ENCODE measurements around the gene HOXC12.

The HOXC12 gene

GRCh38 chr12:53983568-53983949 lies 28.9 kb downstream of the HOXC12 start:
- H3K9ac ChIP-seq (ENCODE audit: low read length): peak overlapping the region; percentile 74
- H3K4me1 ChIP-seq (ENCODE audit: control insufficient read depth, insufficient read depth, low read length): peaks cover 17% of the 10 kb centered on the region
- H3K36me3 ChIP-seq (ENCODE audit: control insufficient read depth, insufficient read depth, low read length, severe bottlenecking): no peaks in the 10 kb centered on the region
- no peaks in the 10 kb centered on the region for H3K27me3 ChIP-seq (replicated peaks; ENCODE audit: control insufficient read depth, insufficient read depth, low read length)
- H3K9me3 ChIP-seq (ENCODE audit: control insufficient read depth, low read length): no peaks in the 10 kb centered on the region
- H3K4me3 ChIP-seq (ENCODE audit: low read length): peak overlapping the region; percentile 21
- DNase-seq (ENCODE audit: low read depth): no peak

GRCh38 chr12:53983950-53984572 lies 29.4 kb downstream of the HOXC12 start:
- DNase-seq (ENCODE audit: low read depth): no peak
- Histone ChIP-seq H3K36me3 (ENCODE audit: control insufficient read depth, insufficient read depth, low read length, severe bottlenecking) (no peaks in the 10 kb centered on the region), H3K4me3 (ENCODE audit: low read length) (peak overlapping the region; percentile 21), H3K9me3 (ENCODE audit: control insufficient read depth, low read length) (no peaks in the 10 kb centered on the region), H3K9ac (ENCODE audit: low read length) (peak overlapping the region; percentile 74), H3K4me1 (ENCODE audit: control insufficient read depth, insufficient read depth, low read length) (peaks cover 22% of the 10 kb centered on the region), H3K27me3 (replicated peaks; ENCODE audit: control insufficient read depth, insufficient read depth, low read length) (no peaks in the 10 kb centered on the region)

GRCh38 chr12:53984901-53985691 lies 30.4 kb downstream of the HOXC12 start, which contains the start of gene HOXC10:
Gene HOXC10, plus strand, starts transcription at chr12:53985146. Its CDS starts 114 bp downstream, at chr12:53985260.
- Histone ChIP-seq H3K36me3 (ENCODE audit: control insufficient read depth, insufficient read depth, low read length, severe bottlenecking) (no peaks in the 10 kb centered on the region), H3K4me3 (ENCODE audit: low read length) (peak within 1 kb of the TSS; percentile 92), H3K27me3 (replicated peaks; ENCODE audit: control insufficient read depth, insufficient read depth, low read length) (no peaks in the 10 kb centered on the region), H3K9ac (ENCODE audit: low read length) (peak within 1 kb of the TSS; percentile 96), H3K4me1 (ENCODE audit: control insufficient read depth, insufficient read depth, low read length) (peaks cover 29% of the 10 kb centered on the region), H3K9me3 (ENCODE audit: control insufficient read depth, low read length) (no peaks in the 10 kb centered on the region)
- DNase-seq (ENCODE audit: low read depth): peak; percentile 48

- no peaks in the 10 kb centered on the region for H3K9me3 ChIP-seq (ENCODE audit: control insufficient read depth, low read length)
- peak overlapping the region; percentile 96 for H3K9ac ChIP-seq (ENCODE audit: low read length)
- no peaks in the 10 kb centered on the region for H3K36me3 ChIP-seq (ENCODE audit: control insufficient read depth, insufficient read depth, low read length, severe bottlenecking)
- DNase-seq (ENCODE audit: low read depth): no peak
- no peaks in the 10 kb centered on the region for H3K27me3 ChIP-seq (replicated peaks; ENCODE audit: control insufficient read depth, insufficient read depth, low read length)
- peak overlapping the region; percentile 92 for H3K4me3 ChIP-seq (ENCODE audit: low read length)
- H3K4me1 ChIP-seq (ENCODE audit: control insufficient read depth, insufficient read depth, low read length): peaks cover 34% of the 10 kb centered on the region
These were observed 30.9 kb downstream of the HOXC12 start for GRCh38 chr12:53985692-53985993.

GRCh38 chr12:53985994-53986685 lies 31.4 kb downstream of the HOXC12 start:
- Histone ChIP-seq H3K4me3 (ENCODE audit: low read length) (peak overlapping the region; percentile 92), H3K4me1 (ENCODE audit: control insufficient read depth, insufficient read depth, low read length) (peaks cover 38% of the 10 kb centered on the region), H3K9me3 (ENCODE audit: control insufficient read depth, low read length) (no peaks in the 10 kb centered on the region), H3K27me3 (replicated peaks; ENCODE audit: control insufficient read depth, insufficient read depth, low read length) (no peaks in the 10 kb centered on the region), H3K9ac (ENCODE audit: low read length) (peak overlapping the region; percentile 96), H3K36me3 (ENCODE audit: control insufficient read depth, insufficient read depth, low read length, severe bottlenecking) (no peaks in the 10 kb centered on the region)
- no peak for DNase-seq (ENCODE audit: low read depth)

- Histone ChIP-seq H3K4me1 (ENCODE audit: control insufficient read depth, insufficient read depth, low read length) (peaks cover 46% of the 10 kb centered on the region), H3K27me3 (replicated peaks; ENCODE audit: control insufficient read depth, insufficient read depth, low read length) (no peaks in the 10 kb centered on the region), H3K9me3 (ENCODE audit: control insufficient read depth, low read length) (no peaks in the 10 kb centered on the region), H3K36me3 (ENCODE audit: control insufficient read depth, insufficient read depth, low read length, severe bottlenecking) (no peaks in the 10 kb centered on the region), H3K4me3 (ENCODE audit: low read length) (peak overlapping the region; percentile 92), H3K9ac (ENCODE audit: low read length) (peak overlapping the region; percentile 96)
- DNase-seq (ENCODE audit: low read depth): no peak
These were observed 32.2 kb downstream of the HOXC12 start for GRCh38 chr12:53986686-53987483.

- no peaks in the 10 kb centered on the region for H3K9me3 ChIP-seq (ENCODE audit: control insufficient read depth, low read length)
- no peaks in the 10 kb centered on the region for H3K36me3 ChIP-seq (ENCODE audit: control insufficient read depth, insufficient read depth, low read length, severe bottlenecking)
- H3K9ac ChIP-seq (ENCODE audit: low read length): peak overlapping the region; percentile 96
- H3K4me1 ChIP-seq (ENCODE audit: control insufficient read depth, insufficient read depth, low read length): peaks cover 55% of the 10 kb centered on the region
- DNase-seq (ENCODE audit: low read depth): no peak
- H3K27me3 ChIP-seq (replicated peaks; ENCODE audit: control insufficient read depth, insufficient read depth, low read length): no peaks in the 10 kb centered on the region
- H3K4me3 ChIP-seq (ENCODE audit: low read length): peak overlapping the region; percentile 92
These were observed 33.1 kb downstream of the HOXC12 start for GRCh38 chr12:53987787-53988230.

- H3K27me3 ChIP-seq (replicated peaks; ENCODE audit: control insufficient read depth, insufficient read depth, low read length): no peaks in the 10 kb centered on the region
- no peaks in the 10 kb centered on the region for H3K36me3 ChIP-seq (ENCODE audit: control insufficient read depth, insufficient read depth, low read length, severe bottlenecking)
- no peaks in the 10 kb centered on the region for H3K9me3 ChIP-seq (ENCODE audit: control insufficient read depth, low read length)
- peak overlapping the region; percentile 96 for H3K9ac ChIP-seq (ENCODE audit: low read length)
- peaks cover 64% of the 10 kb centered on the region for H3K4me1 ChIP-seq (ENCODE audit: control insufficient read depth, insufficient read depth, low read length)
- no peak for DNase-seq (ENCODE audit: low read depth)
- peak overlapping the region; percentile 92 for H3K4me3 ChIP-seq (ENCODE audit: low read length)
These were observed 34.0 kb downstream of the HOXC12 start for GRCh38 chr12:53988541-53989226.

GRCh38 chr12:53989227-53990113 lies 34.8 kb downstream of the HOXC12 start:
- peak; percentile 72 for DNase-seq (ENCODE audit: low read depth)
- Histone ChIP-seq H3K9me3 (ENCODE audit: control insufficient read depth, low read length) (no peaks in the 10 kb centered on the region), H3K36me3 (ENCODE audit: control insufficient read depth, insufficient read depth, low read length, severe bottlenecking) (no peaks in the 10 kb centered on the region), H3K4me3 (ENCODE audit: low read length) (peak overlapping the region; percentile 92), H3K9ac (ENCODE audit: low read length) (peak overlapping the region; percentile 96), H3K27me3 (replicated peaks; ENCODE audit: control insufficient read depth, insufficient read depth, low read length) (no peaks in the 10 kb centered on the region), H3K4me1 (ENCODE audit: control insufficient read depth, insufficient read depth, low read length) (peaks cover 64% of the 10 kb centered on the region)
